GM21529 (cell line): Measurements from ENCODE around the gene ME3.

Source experiments
- ATAC-seq: cut with Tn5 transposase; IDR thresholded peaks from one replicate; pipeline ENCODE4 v1.9.1; 2021; ENCODE audit not compliant: unreplicated experiment

The ME3 gene

GRCh38 chr11:86519064-86519911 is 153.1 kb downstream of the ME3 start:
- ATAC-seq: no peak

GRCh38 chr11:86518211-86518610 is 154.2 kb downstream of the ME3 start:
- no peak for ATAC-seq

GRCh38 chr11:86517557-86517956 is 154.9 kb downstream of the ME3 start:
- ATAC-seq: no peak

- no peak for ATAC-seq
Measured at GRCh38 chr11:86515297-86516094, 156.9 kb downstream of the ME3 start.

- no peak for ATAC-seq
Measured at GRCh38 chr11:86514453-86514852, 158.0 kb downstream of the ME3 start.

- no peak for ATAC-seq
Measured at GRCh38 chr11:86513746-86514373, 158.6 kb downstream of the ME3 start.

GRCh38 chr11:86513138-86513537 is 159.3 kb downstream of the ME3 start:
- ATAC-seq: no peak

- peak; percentile 78 for ATAC-seq
Measured at GRCh38 chr11:86511086-86511551, 161.3 kb downstream of the ME3 start.

GRCh38 chr11:86510674-86511073 is 161.7 kb downstream of the ME3 start:
- no peak for ATAC-seq

GRCh38 chr11:86510097-86510496 is 162.3 kb downstream of the ME3 start:
- ATAC-seq: no peak

- ATAC-seq: no peak
Measured at GRCh38 chr11:86509588-86509974, 162.8 kb downstream of the ME3 start.

- no peak for ATAC-seq
Measured at GRCh38 chr11:86508604-86509587, 163.5 kb downstream of the ME3 start.

- ATAC-seq: no peak
Measured at GRCh38 chr11:86507249-86507845, 165.1 kb downstream of the ME3 start.

- no peak for ATAC-seq
Measured at GRCh38 chr11:86506235-86506634, 166.2 kb downstream of the ME3 start.

GRCh38 chr11:86503131-86503530 is 169.3 kb downstream of the ME3 start:
- ATAC-seq: no peak

GRCh38 chr11:86502137-86502642 is 170.2 kb downstream of the ME3 start:
- ATAC-seq: no peak

- no peak for ATAC-seq
Measured at GRCh38 chr11:86500500-86501140, 171.8 kb downstream of the ME3 start.

- ATAC-seq: no peak
Measured at GRCh38 chr11:86499723-86500129, 172.7 kb downstream of the ME3 start.

GRCh38 chr11:86497836-86498235 is 174.6 kb downstream of the ME3 start:
- ATAC-seq: no peak
